A549 (cell line): ENCODE data around the gene TRIM39. TPM values are rescaled to one million over a fixed set of nuclear protein-coding genes. Genes with fewer than 3 reads are reported as not detected.

ENCODE experiments used
- ATAC-seq, 2 experiments: fragments of 200-7000 bp in 1 of 2; fragments of >200 bp in 1 of 2; cut with Nextera tagmentation in 1 of 2; cut with Tn5 transposase in 1 of 2; 3 replicates each; pipeline versions ENCODE4 v1.8.0 to v1.9.1; 2018 to 2020; ENCODE audit warnings: mild to moderate bottlenecking in 1 of 2, moderate library complexity in 1 of 2
- CTCF ChIA-PET: fragments of 300-600 bp; sonication (Branson Sonifier 250); formaldehyde crosslinking; extraction: SDS; loops from one replicate; lab custom pipeline; 2021; ENCODE audit warnings: antibody characterized with exemption, inconsistent platforms; lab: Yijun Ruan, JAX
- POLR2A ChIA-PET: fragments of 350-600 bp; formaldehyde crosslinking; extraction: SDS; loops from one replicate; lab custom pipeline; 2021; ENCODE audit warnings: antibody characterized with exemption, inconsistent platforms; lab: Yijun Ruan, JAX
- DNase-seq, 2 experiments: peaks; one replicate each; pipeline versions ENCODE4 v3.0.0 to v3.0.0-alpha.2; 2011 to 2016; ENCODE audit warnings: low read depth in 1 of 2, low spot score in 1 of 2
- FAIRE-seq: peaks from 2 replicates; lab custom pipeline; 2011; peaks lifted over from hg19 to GRCh38; lab: Jason Lieb, UNC
- H3K27ac ChIP-seq, 2 experiments: fragments of >200 bp; sonication (Bioruptor Twin); formaldehyde crosslinking; 3 replicates each; pipeline ENCODE4 v1.5.1; 2016 to 2017
- H3K4me1 ChIP-seq: fragments of >200 bp; sonication (Bioruptor Twin); formaldehyde crosslinking; 3 replicates; pipeline ENCODE4 v1.6.1; 2016
- H3K4me2 ChIP-seq: fragments of >200 bp; sonication (Bioruptor Twin); formaldehyde crosslinking; 3 replicates; pipeline ENCODE4 v1.6.1; 2016
- H3K4me3 ChIP-seq: fragments of >200 bp; sonication (Bioruptor Twin); formaldehyde crosslinking; 3 replicates; pipeline ENCODE4 v1.5.1; 2016
- H3K9me3 ChIP-seq: fragments of >200 bp; sonication (Bioruptor Twin); formaldehyde crosslinking; 3 replicates; pipeline ENCODE4 v1.6.1; 2016
- CEBPB ChIP-seq, 2 experiments: fragments of >200 bp in 1 of 2; sonication (Bioruptor Twin) in 1 of 2; formaldehyde crosslinking in 1 of 2; IDR thresholded peaks; 2 replicates each; pipeline ENCODE4 v1.6.1; 2012 to 2016
- EHF ChIP-seq: fragments of 250-450 bp; sonication (Bioruptor Pico); IDR thresholded peaks from 2 replicates; pipeline ENCODE4 v1.5.0; 2020; ENCODE audit warnings: mild to moderate bottlenecking
- EHMT2 ChIP-seq: fragments of 200-600 bp; sonication (generic); IDR thresholded peaks from 2 replicates; pipeline ENCODE4 v1.6.1; 2016; ENCODE audit warnings: antibody characterized with exemption, low read depth, mild to moderate bottlenecking, moderate library complexity
- FOSB ChIP-seq: fragments of 250-450 bp; sonication (Bioruptor Pico); IDR thresholded peaks from 2 replicates; pipeline ENCODE4 v1.5.0; 2020; ENCODE audit warnings: mild to moderate bottlenecking, moderate library complexity
- FOXS1 ChIP-seq: fragments of 250-450 bp; sonication (Bioruptor Pico); IDR thresholded peaks from 2 replicates; pipeline ENCODE4 v1.5.0; 2020; ENCODE audit warnings: mild to moderate bottlenecking, moderate library complexity
- HMGXB4 ChIP-seq: fragments of 250-450 bp; sonication (Bioruptor Pico); IDR thresholded peaks from 2 replicates; pipeline ENCODE4 v1.5.0; 2021; ENCODE audit warnings: mild to moderate bottlenecking, moderate library complexity, borderline replicate concordance
- KDM5A ChIP-seq: fragments of 200-600 bp; sonication (generic); IDR thresholded peaks from 2 replicates; pipeline ENCODE4 v1.6.1; 2016; ENCODE audit warnings: antibody characterized with exemption, mild to moderate bottlenecking
- PBX3 ChIP-seq: IDR thresholded peaks from 2 replicates; pipeline ENCODE4 v1.6.1; 2012
- POLR2AphosphoS2 ChIP-seq: conservative IDR thresholded peaks from 2 replicates; pipeline ENCODE4 v1.6.1; 2012; ENCODE audit warnings: low read length, improper control_type of control experiment, inconsistent platforms
- RAD21 ChIP-seq, 2 experiments: fragments of >200 bp in 1 of 2; sonication (Bioruptor Twin) in 1 of 2; formaldehyde crosslinking in 1 of 2; IDR thresholded peaks in 1 of 2; conservative IDR thresholded peaks in 1 of 2; 2 replicates in 1 of 2; 3 replicates in 1 of 2; pipeline ENCODE4 v1.6.1; 2012 to 2018; ENCODE audit warnings: inconsistent platforms in 1 of 2
- RFX5 ChIP-seq: fragments of 450-650 bp; IDR thresholded peaks from 2 replicates; pipeline ENCODE4 v1.7.1; 2014; ENCODE audit warnings: antibody characterized with exemption, mild to moderate bottlenecking, moderate library complexity
- SMC3 ChIP-seq: fragments of >200 bp; sonication (Bioruptor Twin); formaldehyde crosslinking; IDR thresholded peaks from 3 replicates; pipeline ENCODE4 v1.6.1; 2018; ENCODE audit warnings: inconsistent platforms
- TP53 ChIP-seq: fragments of 250-450 bp; sonication (Bioruptor Pico); IDR thresholded peaks from 2 replicates; pipeline ENCODE4 v1.5.0; 2021; ENCODE audit warnings: mild to moderate bottlenecking, moderate library complexity
- ZFP36 ChIP-seq: fragments of 450-650 bp; IDR thresholded peaks from 2 replicates; pipeline ENCODE4 v1.6.1; 2014; ENCODE audit warnings: borderline replicate concordance; ENCODE audit not compliant: partially characterized antibody
- ZNF302 ChIP-seq: fragments of 250-450 bp; sonication (Bioruptor Pico); IDR thresholded peaks from 2 replicates; pipeline ENCODE4 v1.9.0; 2021; ENCODE audit warnings: inconsistent platforms, mild to moderate bottlenecking, moderate library complexity
- ZSCAN20 ChIP-seq: fragments of 250-450 bp; sonication (Bioruptor Pico); IDR thresholded peaks from 2 replicates; pipeline ENCODE4 v1.8.0; 2022; ENCODE audit warnings: mild to moderate bottlenecking, moderate library complexity
- WGBS: methylation state at CpG from one replicate; pipeline ENCODE4 v1.1.6; 2017; ENCODE audit errors: missing lambda C conversion rate; 5-methylcytosine and 5-hydroxymethylcytosine counted together
- polyA plus RNA-seq, 4 experiments: library from polyadenylated mRNA; depleted of rRNA in 3 of 4; stranded (reverse); fragments of >200 nt; fragmentation: RNase III in 1 of 4; extraction: RNeasy Plus Mini Kit Qiagen cat#74134 plus additional on column Dnase treatment in 1 of 4; gene quantifications; 2 replicates in 3 of 4; 3 replicates in 1 of 4; pipeline ENCODE4 v1.2.3, GENCODE V29; 2011 to 2017

TRIM39 gene
- polyA plus RNA-seq, 2 of the 4 experiments (the other 2 are of a cell fraction): 7.1 to 8.1 TPM

DNA sequence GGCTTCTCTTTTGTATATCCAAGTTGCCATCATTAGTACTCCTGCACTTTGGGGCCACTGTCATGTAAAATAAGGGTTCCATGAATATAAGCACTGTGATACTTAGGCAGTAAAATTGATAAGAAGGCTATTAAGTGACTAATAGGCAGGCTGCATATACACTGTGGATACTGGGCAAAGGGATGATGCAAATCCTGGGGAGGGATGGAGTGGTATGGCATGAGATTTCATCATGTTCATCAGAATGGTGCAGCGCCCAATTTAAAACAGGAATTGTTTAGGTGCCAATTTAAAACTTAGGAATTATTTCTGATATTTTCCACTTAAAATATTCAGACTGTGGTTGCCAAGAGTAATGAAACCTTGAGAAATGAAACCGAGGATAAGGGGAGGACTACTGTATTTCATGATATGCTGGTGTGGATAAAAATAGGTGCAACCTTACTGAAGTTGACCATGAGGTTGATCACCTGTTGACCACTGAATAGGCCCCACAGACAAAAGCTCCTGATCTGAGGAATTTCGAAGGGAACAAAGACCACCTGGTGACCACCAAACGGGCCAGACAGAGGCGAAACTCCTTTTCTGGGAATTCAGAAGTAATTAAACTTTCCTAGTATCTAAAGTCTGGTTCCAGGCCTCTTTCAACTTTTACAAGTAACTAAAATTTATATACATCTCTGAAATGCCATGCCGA, 4.9 kb upstream of the TRIM39 start:
- WGBS: 87% methylated on average over 6 of the region's 6 CpGs
- ChIA-PET POLR2A (no interaction called here), CTCF (no interaction called here)
- H3K27ac ChIP-seq: no peak overlapping the region
- H3K4me3 ChIP-seq: no peak overlapping the region
- H3K4me1 ChIP-seq: peaks cover 22% of the 10 kb centered on the region; the same call in 2 of the 3 replicates
- DNase-seq: no peak
- no peak for TF ChIP-seq FOXS1 (CRISPR knock-in tag)
- no peak for ATAC-seq
- FAIRE-seq: no peak
- H3K4me2 ChIP-seq: no peak overlapping the region
- no peaks in the 10 kb centered on the region for H3K9me3 ChIP-seq

GRCh38 chr6:30322527-30323501, 3.9 kb upstream of the TRIM39 start:
- CTCF ChIA-PET: no interaction called here
- FAIRE-seq: no peak
- POLR2A ChIA-PET: no interaction called here
- Histone ChIP-seq H3K4me1 (peaks cover 27% of the 10 kb centered on the region), H3K4me3 (no peak overlapping the region), H3K9me3 (no peaks in the 10 kb centered on the region), H3K4me2 (0 out of 3 replicates have a peak overlapping the region, but pooled peaks have one; percentile 13), H3K27ac (no peak overlapping the region)
- TF ChIP-seq CEBPB (IDR thresholded peaks at IDR 0.05) (no peak), ZNF302 (no peak), EHF (CRISPR knock-in tag) (no peak), FOSB (no peak), KDM5A (no peak)
- no peak for DNase-seq
- WGBS: 88% methylated on average over 18 of the region's 20 CpGs
- no peak for ATAC-seq

- POLR2A ChIA-PET: no interaction called here
- Histone ChIP-seq H3K4me1 (peaks cover 29% of the 10 kb centered on the region), H3K27ac (no peak overlapping the region), H3K4me3 (no peak overlapping the region), H3K9me3 (no peaks in the 10 kb centered on the region), H3K4me2 (peak overlapping the region; percentile 97; the same call in 2 of the 3 replicates)
- DNase-seq (no peak), FAIRE-seq (no peak), ATAC-seq (no peak)
- CTCF ChIA-PET: no interaction called here
- no peak for TF ChIP-seq ZSCAN20 (CRISPR knock-in tag)
- no peak for TF ChIP-seq ZFP36
- no peak for TF ChIP-seq FOSB
- TF ChIP-seq EHMT2: no peak
- TF ChIP-seq POLR2AphosphoS2: no peak
- TF ChIP-seq RAD21 (conservative IDR thresholded peaks at IDR 0.05 in 1 of 2, IDR thresholded peaks at IDR 0.05 in 1 of 2): no peak
- no peak for TF ChIP-seq PBX3
- TF ChIP-seq TP53: no peak
- TF ChIP-seq HMGXB4 (CRISPR knock-in tag): no peak
- TF ChIP-seq RFX5: no peak
- TF ChIP-seq SMC3: no peak
- WGBS: 82% methylated on average over 1 of the region's 1 CpG
Measured at GRCh38 chr6:30323806-30324205, 2.9 kb upstream of the TRIM39 start.
